LNCAP (cell line): ENCODE results near the gene ELMO2.

Source experiments
- CTCF ChIP-seq: fragments of 450-650 bp; IDR thresholded peaks from 2 replicates; pipeline ENCODE4 v1.5.1; 2017; ENCODE audit warnings: mild to moderate bottlenecking

Gene ELMO2

GRCh38 chr20:46324379-46324778, 82.0 kb downstream of the ELMO2 start:
- TF ChIP-seq CTCF: no peak

- TF ChIP-seq CTCF: no peak
Measured at GRCh38 chr20:46323557-46323956, 82.9 kb downstream of the ELMO2 start.

GRCh38 chr20:46322641-46323040, 83.8 kb downstream of the ELMO2 start:
- TF ChIP-seq CTCF: no peak

- no peak for TF ChIP-seq CTCF
Measured at GRCh38 chr20:46317685-46318177, 88.7 kb downstream of the ELMO2 start.

GRCh38 chr20:46316984-46317684, 89.3 kb downstream of the ELMO2 start:
- TF ChIP-seq CTCF: no peak
